ENCODE measurements around the gene OSTM1. TPM values are rescaled to one million over a fixed set of nuclear protein-coding genes. Genes with fewer than 3 reads are reported as not detected.

OSTM1 gene
- total RNA-seq, 2 experiments from 2014 or later: 16.3 to 20.9 TPM

DNA sequence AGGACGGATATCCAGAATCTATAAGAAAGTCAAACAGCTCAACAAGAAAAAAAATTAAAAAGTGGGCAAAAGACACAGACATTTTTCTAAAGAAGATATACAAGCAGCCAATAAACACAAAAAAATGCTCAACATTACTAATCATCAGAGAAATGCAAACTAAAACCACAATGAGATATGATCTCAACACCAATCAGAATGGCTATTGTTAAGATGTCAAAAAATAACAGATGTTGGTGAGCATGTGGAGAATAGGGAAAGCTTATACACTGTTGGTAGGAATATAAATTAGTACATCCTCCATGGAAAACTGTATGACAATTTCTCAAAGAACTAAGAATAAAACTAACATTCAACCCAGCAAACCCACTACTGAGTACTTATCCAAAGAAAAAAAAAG is 23.3 kb upstream of the OSTM1 start:
- H3K4me3 ChIP-seq (ENCODE audit: low read length): no peak overlapping the region
- DNase-seq: no peak
- peaks cover 0 to 5% of the 10 kb centered on the region in 2 experiments for H3K9me3 ChIP-seq (ENCODE audit: control insufficient read depth in 1 of 2, insufficient read depth in 1 of 2, low read length in 2 of 2)
- Mint-ChIP-seq H3K27me3 (peaks cover 29% of the 10 kb centered on the region), H3K4me1 (ENCODE audit: low read depth) (no peaks in the 10 kb centered on the region), H3K4me3 (no peak overlapping the region), H3K27ac (no peak overlapping the region), H3K36me3 (ENCODE audit: low read depth) (no peaks in the 10 kb centered on the region), H3K9me3 (no peaks in the 10 kb centered on the region)
- H3K27ac ChIP-seq (ENCODE audit: low read depth in 1 of 2, low read length in 2 of 2): no peak overlapping the region
- CTCF ChIA-PET: no interaction called here
- no peaks in the 10 kb centered on the region for H3K4me1 ChIP-seq (ENCODE audit: insufficient read depth, low read length)
- peaks cover 0 to 4% of the 10 kb centered on the region in 2 experiments for H3K27me3 ChIP-seq (ENCODE audit: control insufficient read depth in 1 of 2, insufficient read depth in 2 of 2, low read length in 2 of 2)
- no peaks in the 10 kb centered on the region for H3K36me3 ChIP-seq (ENCODE audit: insufficient read depth, low read length)
- no peak for ATAC-seq (ENCODE audit: poor library complexity)
- intact Hi-C loops (cut with DNase I, micrococcal nuclease): no loop called here
- POLR2A ChIA-PET: no interaction called here
- TF ChIP-seq, protein P1, sequence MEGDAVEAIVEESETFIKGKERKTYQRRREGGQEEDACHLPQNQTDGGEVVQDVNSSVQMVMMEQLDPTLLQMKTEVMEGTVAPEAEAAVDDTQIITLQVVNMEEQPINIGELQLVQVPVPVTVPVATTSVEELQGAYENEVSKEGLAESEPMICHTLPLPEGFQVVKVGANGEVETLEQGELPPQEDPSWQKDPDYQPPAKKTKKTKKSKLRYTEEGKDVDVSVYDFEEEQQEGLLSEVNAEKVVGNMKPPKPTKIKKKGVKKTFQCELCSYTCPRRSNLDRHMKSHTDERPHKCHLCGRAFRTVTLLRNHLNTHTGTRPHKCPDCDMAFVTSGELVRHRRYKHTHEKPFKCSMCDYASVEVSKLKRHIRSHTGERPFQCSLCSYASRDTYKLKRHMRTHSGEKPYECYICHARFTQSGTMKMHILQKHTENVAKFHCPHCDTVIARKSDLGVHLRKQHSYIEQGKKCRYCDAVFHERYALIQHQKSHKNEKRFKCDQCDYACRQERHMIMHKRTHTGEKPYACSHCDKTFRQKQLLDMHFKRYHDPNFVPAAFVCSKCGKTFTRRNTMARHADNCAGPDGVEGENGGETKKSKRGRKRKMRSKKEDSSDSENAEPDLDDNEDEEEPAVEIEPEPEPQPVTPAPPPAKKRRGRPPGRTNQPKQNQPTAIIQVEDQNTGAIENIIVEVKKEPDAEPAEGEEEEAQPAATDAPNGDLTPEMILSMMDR (IDR thresholded peaks at IDR 0.05): no peak

DNA sequence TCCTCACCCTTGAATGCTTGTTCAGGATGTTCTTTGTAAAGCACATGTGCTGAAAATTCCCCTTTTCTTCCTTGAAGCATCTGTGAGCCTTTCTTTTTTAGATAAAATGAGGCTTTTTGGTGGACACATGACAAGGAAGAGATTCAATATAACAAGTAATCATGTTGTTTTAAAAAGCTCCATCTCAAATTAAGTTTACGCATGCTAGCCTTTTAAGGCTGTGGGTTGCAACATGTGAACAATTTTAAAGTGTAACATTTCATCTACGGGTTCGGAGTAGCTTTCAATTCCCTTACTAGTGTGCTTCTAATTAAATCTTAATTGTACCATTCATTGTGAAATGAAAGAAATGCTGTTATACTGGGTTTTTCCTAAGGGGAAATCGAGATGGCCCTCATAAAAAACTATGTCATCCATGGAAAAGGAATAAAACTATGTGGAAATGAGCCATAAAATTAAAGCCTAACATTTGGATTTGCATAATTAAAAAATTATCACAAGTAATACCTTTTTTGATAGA is 19.3 kb upstream of the OSTM1 start:
- no peak overlapping the region for H3K4me3 ChIP-seq (ENCODE audit: low read length)
- CTCF ChIA-PET: no interaction called here
- peaks cover 2 to 11% of the 10 kb centered on the region in 2 experiments for H3K27me3 ChIP-seq (ENCODE audit: control insufficient read depth in 1 of 2, insufficient read depth in 2 of 2, low read length in 2 of 2)
- intact Hi-C loops (cut with DNase I, micrococcal nuclease): no loop called here
- no peaks in the 10 kb centered on the region for H3K36me3 ChIP-seq (ENCODE audit: insufficient read depth, low read length)
- no peaks in the 10 kb centered on the region for H3K36me3 Mint-ChIP-seq (ENCODE audit: low read depth)
- no peak overlapping the region for H3K27ac ChIP-seq (ENCODE audit: low read depth in 1 of 2, low read length in 2 of 2)
- no peak overlapping the region for H3K27ac Mint-ChIP-seq
- H3K27me3 Mint-ChIP-seq: peaks cover 37% of the 10 kb centered on the region
- POLR2A ChIA-PET: no interaction called here
- no peaks in the 10 kb centered on the region for H3K4me1 Mint-ChIP-seq (ENCODE audit: low read depth)
- DNase-seq (no peak), ATAC-seq (ENCODE audit: poor library complexity) (no peak)
- H3K4me3 Mint-ChIP-seq: no peak overlapping the region
- TF ChIP-seq, protein P1 (IDR thresholded peaks at IDR 0.05): no peak
- H3K9me3 Mint-ChIP-seq: no peaks in the 10 kb centered on the region
- H3K9me3 ChIP-seq (ENCODE audit: control insufficient read depth in 1 of 2, insufficient read depth in 1 of 2, low read length in 2 of 2): peaks cover 0 to 5% of the 10 kb centered on the region in 2 experiments
- no peaks in the 10 kb centered on the region for H3K4me1 ChIP-seq (ENCODE audit: insufficient read depth, low read length)

DNA sequence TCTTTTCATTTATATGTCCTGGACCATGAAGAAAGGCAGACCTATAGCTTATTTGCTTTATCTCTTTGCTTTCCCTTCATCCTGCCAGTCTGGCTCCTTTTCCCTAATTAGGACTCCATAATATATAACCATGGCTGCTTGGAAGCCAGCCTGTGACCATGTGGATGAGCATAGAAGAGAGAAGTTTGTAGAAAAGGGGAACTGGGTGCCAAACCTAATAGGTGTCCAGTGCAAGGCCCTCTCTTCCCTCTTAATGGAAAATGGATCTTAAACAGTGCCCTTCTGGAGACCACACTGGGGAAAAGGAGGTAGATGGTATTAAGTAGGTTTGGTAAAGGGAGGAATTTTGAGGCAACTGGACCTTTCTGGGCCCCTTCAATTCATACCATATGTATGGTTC is 16.7 kb upstream of the OSTM1 start:
- H3K4me3 ChIP-seq (ENCODE audit: low read length): no peak overlapping the region
- no peak overlapping the region for H3K27ac Mint-ChIP-seq
- H3K27ac ChIP-seq (ENCODE audit: low read depth in 1 of 2, low read length in 2 of 2): no peak overlapping the region
- DNase-seq: no peak
- ATAC-seq (ENCODE audit: poor library complexity): no peak
- H3K27me3 Mint-ChIP-seq: peaks cover 42% of the 10 kb centered on the region
- no peaks in the 10 kb centered on the region for H3K9me3 Mint-ChIP-seq
- H3K36me3 ChIP-seq (ENCODE audit: insufficient read depth, low read length): no peaks in the 10 kb centered on the region
- TF ChIP-seq, protein P1 (IDR thresholded peaks at IDR 0.05): no peak
- peaks cover 9 to 11% of the 10 kb centered on the region in 2 experiments for H3K27me3 ChIP-seq (ENCODE audit: control insufficient read depth in 1 of 2, insufficient read depth in 2 of 2, low read length in 2 of 2)
- no peaks in the 10 kb centered on the region for H3K36me3 Mint-ChIP-seq (ENCODE audit: low read depth)
- H3K4me1 Mint-ChIP-seq (ENCODE audit: low read depth): no peaks in the 10 kb centered on the region
- no peak overlapping the region for H3K4me3 Mint-ChIP-seq
- intact Hi-C loops (cut with DNase I, micrococcal nuclease): no loop called here
- H3K9me3 ChIP-seq (ENCODE audit: control insufficient read depth in 1 of 2, insufficient read depth in 1 of 2, low read length in 2 of 2): no peaks in the 10 kb centered on the region
- H3K4me1 ChIP-seq (ENCODE audit: insufficient read depth, low read length): no peaks in the 10 kb centered on the region
- ChIA-PET POLR2A (no interaction called here), CTCF (no interaction called here)

Measured in CD4-positive, alpha-beta T cell (primary cell).